PFSK-1 (cell line): ENCODE measurements around the gene SLC35A2.

Source experiments
- FOXP2 ChIP-seq: optimal IDR thresholded peaks from 2 replicates; pipeline ENCODE3; 2011; ENCODE audit warnings: borderline replicate concordance, control low read depth, inconsistent platforms; ENCODE audit not compliant: insufficient read depth; ENCODE audit errors: extremely low read length, extremely low read depth
- POLR2AphosphoS5 ChIP-seq: IDR thresholded peaks from 2 replicates; pipeline ENCODE4 v1.6.1; 2012; ENCODE audit warnings: low read depth, mild to moderate bottlenecking, control low read depth, low read length, moderate library complexity
- SIN3A ChIP-seq: IDR thresholded peaks from 2 replicates; pipeline ENCODE4 v1.6.1; 2012; ENCODE audit warnings: mild to moderate bottlenecking, low read length, moderate library complexity, borderline replicate concordance; ENCODE audit not compliant: insufficient read depth
- TAF1 ChIP-seq: IDR thresholded peaks from 2 replicates; pipeline ENCODE4 v1.6.1; 2012; ENCODE audit warnings: low read length, control low read depth, borderline replicate concordance; ENCODE audit not compliant: insufficient read depth
- TF ChIP-seq, protein P1 (sequence below), 2 experiments: IDR thresholded peaks; 2 replicates each; pipeline versions ENCODE4 v1.6.1 to v1.8.0; 2011 to 2012; ENCODE audit warnings: low read depth in 2 of 2, low read length in 2 of 2, control low read depth in 1 of 2, inconsistent platforms in 1 of 2, mild to moderate bottlenecking in 1 of 2, moderate library complexity in 1 of 2; ENCODE audit not compliant: insufficient read depth in 1 of 2

The SLC35A2 gene

DNA sequence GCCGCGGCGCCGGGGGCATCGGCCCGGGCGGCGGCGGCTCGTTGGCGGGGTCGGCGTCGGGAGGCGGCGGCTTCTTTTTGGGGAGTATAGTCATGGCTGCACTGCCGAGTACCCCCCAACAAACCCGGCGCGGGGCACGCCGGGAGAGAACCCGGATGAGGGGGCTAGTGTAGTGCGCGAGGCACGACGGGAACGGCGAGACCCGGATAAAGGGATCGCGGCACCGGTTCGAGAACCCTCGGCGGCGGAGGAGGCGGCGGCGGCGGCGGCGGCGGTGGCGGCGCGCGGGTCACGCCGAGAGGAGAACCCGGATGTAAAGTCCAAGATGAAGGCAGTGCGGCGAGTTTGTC, 46.0 kb upstream of the SLC35A2 start, which contains the start of gene OTUD5:
Gene OTUD5, minus strand, starts transcription at position 131 of the 350 bp plus-strand sequence. Its CDS starts 37 bp downstream, at position 94.
- TF ChIP-seq POLR2AphosphoS5 (peak; percentile 5; the same call in 1 of the 2 replicates), TAF1 (no peak)

DNA sequence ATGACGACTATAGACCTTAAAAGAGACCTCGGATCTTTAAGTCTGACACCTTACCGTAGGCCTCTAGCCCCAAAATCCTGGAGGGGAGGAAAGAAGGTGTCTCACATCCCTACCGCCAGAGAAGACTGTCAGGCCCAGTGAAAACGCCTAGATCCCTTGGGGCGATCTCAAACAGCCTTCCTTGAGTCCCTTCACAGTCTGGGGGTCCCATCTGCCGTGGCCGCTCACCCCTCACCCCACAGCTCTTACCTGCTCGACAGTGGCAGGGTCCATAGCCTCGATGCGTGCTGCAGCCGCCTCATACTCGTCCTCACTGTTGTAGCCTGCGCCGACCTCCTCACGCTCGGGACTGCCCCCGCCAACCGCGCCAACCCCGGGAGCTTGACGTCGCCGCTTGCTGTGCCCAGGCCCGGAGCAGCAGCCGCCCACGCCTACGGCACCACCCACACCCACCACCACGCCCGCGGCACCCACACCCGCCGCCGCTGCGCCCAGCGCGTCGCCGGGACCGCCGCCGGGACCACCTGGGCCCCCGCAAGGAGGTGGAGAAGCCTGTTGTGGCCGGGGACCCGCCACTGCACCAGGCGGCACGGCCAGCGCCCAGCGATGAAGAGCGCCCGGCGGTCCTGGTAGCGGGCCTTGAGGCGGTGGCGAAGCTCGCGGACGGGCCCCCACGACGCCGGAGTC, 45.4 kb upstream of the SLC35A2 start:
- TF ChIP-seq POLR2AphosphoS5 (no peak), FOXP2 (no peak), SIN3A (no peak), TAF1 (no peak)
- TF ChIP-seq, protein P1, sequence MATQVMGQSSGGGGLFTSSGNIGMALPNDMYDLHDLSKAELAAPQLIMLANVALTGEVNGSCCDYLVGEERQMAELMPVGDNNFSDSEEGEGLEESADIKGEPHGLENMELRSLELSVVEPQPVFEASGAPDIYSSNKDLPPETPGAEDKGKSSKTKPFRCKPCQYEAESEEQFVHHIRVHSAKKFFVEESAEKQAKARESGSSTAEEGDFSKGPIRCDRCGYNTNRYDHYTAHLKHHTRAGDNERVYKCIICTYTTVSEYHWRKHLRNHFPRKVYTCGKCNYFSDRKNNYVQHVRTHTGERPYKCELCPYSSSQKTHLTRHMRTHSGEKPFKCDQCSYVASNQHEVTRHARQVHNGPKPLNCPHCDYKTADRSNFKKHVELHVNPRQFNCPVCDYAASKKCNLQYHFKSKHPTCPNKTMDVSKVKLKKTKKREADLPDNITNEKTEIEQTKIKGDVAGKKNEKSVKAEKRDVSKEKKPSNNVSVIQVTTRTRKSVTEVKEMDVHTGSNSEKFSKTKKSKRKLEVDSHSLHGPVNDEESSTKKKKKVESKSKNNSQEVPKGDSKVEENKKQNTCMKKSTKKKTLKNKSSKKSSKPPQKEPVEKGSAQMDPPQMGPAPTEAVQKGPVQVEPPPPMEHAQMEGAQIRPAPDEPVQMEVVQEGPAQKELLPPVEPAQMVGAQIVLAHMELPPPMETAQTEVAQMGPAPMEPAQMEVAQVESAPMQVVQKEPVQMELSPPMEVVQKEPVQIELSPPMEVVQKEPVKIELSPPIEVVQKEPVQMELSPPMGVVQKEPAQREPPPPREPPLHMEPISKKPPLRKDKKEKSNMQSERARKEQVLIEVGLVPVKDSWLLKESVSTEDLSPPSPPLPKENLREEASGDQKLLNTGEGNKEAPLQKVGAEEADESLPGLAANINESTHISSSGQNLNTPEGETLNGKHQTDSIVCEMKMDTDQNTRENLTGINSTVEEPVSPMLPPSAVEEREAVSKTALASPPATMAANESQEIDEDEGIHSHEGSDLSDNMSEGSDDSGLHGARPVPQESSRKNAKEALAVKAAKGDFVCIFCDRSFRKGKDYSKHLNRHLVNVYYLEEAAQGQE (IDR thresholded peaks at IDR 0.05; ENCODE audit: insufficient read depth in 1 of 2, low read depth in 2 of 2, low read length in 2 of 2) = no peak

DNA sequence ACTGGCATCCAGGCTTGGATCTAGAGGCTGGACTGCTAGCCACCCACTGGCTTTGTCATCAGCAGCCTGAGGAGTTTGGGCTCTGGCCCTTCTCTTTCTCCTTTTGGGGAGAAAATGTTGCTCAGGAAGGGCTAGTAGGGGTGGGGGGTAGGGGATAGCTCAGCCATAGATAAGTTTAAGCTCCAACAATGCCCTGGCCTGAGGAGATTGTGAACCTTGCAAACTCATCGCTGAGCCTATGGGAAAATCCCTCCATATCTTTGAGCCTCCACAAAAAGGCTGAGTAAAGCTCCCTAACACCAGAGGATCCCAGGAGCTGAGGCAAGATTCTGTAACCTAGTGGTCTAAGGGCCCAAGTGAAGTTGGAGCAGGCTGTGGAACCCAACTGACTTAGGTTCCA, 37.1 kb upstream of the SLC35A2 start:
- no peak for TF ChIP-seq FOXP2
- no peak for TF ChIP-seq TAF1
- TF ChIP-seq SIN3A = no peak
- TF ChIP-seq, protein P1 (IDR thresholded peaks at IDR 0.05; ENCODE audit: insufficient read depth in 1 of 2, low read depth in 2 of 2, low read length in 2 of 2) = no peak
- TF ChIP-seq POLR2AphosphoS5 = no peak

DNA sequence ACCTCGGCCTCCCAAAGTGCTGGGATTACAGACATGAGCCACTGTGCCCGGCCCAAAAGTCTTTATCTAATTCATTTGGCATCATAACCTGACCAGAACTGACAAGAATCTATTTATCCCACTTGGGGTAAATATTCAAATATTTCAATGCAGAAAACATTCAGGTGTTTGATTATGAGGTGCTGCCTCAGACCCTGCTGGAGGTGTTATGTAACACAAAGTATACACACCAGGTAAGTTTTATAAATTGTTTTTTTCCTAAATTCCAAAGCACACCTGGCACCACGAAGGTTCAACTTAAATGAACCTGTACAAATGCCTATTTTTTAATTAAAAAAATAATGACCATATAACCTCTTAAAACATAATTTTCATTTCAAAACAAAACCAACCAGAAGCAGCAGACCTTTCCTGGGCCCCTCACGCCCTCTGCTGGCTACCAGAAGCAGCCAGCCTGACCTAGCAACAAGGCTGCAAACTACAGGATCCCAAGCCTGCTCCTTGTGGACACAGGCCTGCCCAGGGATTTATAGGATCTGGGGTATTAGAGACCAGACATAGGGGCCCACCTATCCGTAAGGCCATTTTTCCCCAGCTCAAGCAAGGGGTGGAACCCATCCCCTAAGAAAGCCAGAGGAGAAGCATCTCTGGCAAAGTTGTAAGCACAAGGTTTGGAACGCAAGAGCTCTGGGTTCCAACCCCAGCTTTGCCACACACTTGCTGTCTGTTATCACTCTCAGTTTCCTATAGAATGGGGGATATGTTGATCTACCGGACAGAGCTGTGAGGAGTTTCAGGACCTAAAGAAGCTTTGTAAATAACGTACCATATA, 34.3 kb upstream of the SLC35A2 start:
- no peak for TF ChIP-seq POLR2AphosphoS5
- no peak for TF ChIP-seq SIN3A
- TF ChIP-seq, protein P1 (IDR thresholded peaks at IDR 0.05; ENCODE audit: insufficient read depth in 1 of 2, low read depth in 2 of 2, low read length in 2 of 2) = no peak
- no peak for TF ChIP-seq TAF1
- TF ChIP-seq FOXP2 = no peak

DNA sequence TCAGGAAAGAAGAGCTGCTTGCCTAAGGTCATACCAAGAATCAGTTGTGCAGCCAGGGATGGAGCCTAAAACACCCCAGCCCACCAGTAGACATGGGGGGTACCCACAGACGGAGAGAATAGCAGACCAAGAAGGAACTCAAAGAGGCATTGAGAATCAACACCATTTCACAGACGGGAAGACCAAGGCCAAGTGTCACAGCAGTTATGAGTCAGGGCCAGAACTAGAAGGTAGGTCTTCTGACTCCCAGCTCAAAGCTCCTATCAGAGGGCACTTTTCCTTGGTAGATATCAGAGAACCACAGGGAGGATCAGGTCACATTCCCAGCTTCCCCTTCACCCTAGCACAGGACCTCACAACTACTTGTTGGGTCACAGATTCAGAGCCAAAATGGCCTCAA, 31.4 kb upstream of the SLC35A2 start:
- no peak for TF ChIP-seq FOXP2

DNA sequence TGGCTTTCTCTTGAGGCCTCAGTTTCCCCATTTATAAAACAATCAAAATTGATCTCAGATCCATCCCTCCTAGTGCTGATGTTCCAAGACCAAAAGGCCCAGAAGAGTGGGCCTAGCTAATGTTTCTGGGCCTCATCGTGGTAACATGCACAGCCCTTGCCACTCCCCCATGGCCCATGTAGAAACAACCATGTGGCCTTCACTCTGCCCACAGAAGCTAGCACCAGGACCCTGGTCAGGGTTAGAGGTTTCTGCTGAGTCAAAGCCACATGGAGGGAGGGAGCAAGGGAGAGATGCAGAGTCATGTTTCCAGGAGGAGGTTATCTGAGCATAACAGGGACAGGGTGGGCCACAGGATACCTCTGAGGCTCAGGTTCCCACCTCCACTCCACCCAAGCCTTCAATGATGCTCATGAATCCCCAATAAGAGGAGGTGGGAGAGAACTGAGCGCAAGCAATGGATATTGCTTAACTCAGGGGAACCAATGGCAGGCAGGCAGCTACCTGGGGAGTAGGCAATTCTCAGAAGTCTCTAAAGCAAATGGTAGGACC, 29.0 kb upstream of the SLC35A2 start:
- TF ChIP-seq, protein P1 (IDR thresholded peaks at IDR 0.05; ENCODE audit: insufficient read depth in 1 of 2, low read depth in 2 of 2, low read length in 2 of 2) = no peak
- TF ChIP-seq SIN3A (no peak), POLR2AphosphoS5 (no peak), TAF1 (no peak), FOXP2 (no peak)
